Stimulated activated CD8-positive, alpha-beta memory T cell treated with anti-CD3 and anti-CD28 coated beads, Interleukin-12 subunit alpha, Interleukin-12 subunit beta, amount 100 ng/mL, for 24 hours (primary cell): ENCODE measurements around the gene POLE4.

ENCODE experiments used
- DNase-seq: peaks from one replicate; pipeline ENCODE4 v3.0.0-alpha.2; 2020; ENCODE audit errors: extremely low read depth

Gene POLE4

GRCh38 chr2:74985978-74986609 lies 27.7 kb downstream of the POLE4 start:
- DNase-seq: no peak

DNA sequence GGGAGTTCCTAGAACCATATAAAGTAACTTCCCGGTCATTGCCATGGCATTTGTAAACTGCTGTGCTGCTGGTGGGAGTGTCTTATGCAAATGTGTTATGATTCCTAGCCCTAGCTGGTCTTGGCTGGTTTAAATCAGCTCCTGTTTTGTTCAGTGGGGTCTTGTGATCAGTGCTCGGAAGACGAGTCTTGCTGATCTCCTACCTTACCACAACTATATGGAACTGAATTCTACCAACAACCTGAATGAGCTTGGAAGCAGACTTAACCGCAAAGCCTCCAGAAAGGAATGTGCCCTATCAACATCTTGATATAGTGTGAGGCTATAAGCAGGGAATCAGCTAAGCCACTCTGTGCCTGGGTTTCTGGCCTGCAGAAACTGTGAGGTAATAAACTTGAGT lies 33.5 kb downstream of the POLE4 start:
- no peak for DNase-seq

DNA sequence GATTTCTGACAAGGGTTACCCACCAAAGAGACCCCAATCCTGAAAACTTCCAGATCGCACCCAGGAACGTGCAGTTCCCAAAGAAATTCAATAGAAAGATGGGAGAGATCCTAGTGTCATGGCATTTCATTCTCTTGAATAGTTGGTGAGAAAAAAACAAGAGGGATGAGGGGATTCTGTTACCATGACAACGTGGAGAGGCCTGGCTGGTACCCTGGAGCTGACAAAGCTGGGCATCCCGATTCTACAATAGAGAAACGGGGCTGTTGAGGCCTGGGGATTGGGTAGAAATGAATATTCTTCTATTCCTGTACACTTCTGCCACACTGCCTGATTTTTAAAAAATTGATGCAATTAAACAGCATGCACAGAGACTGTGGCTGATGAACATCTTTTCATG lies 41.0 kb downstream of the POLE4 start:
- no peak for DNase-seq

GRCh38 chr2:75002007-75002406 lies 43.6 kb downstream of the POLE4 start:
- DNase-seq: no peak

DNA sequence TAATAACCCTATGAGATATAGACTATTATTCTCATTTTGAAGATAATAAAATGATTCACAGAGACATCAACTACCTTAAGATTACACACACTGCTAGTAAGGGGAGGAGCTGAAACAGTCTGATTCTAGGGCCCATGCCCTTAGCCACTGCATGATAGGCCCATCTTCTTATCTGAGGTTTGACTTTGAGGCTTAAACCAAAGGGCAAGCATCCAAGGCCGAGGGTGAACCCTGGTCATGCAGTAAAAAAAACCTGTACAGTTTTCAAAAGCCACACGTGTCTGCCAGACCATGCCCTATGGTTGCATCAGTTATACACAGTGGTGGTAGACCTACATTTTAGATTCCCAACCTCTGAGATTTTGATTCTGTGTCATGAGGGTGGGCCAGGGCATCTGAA lies 44.8 kb downstream of the POLE4 start:
- no peak for DNase-seq

DNA sequence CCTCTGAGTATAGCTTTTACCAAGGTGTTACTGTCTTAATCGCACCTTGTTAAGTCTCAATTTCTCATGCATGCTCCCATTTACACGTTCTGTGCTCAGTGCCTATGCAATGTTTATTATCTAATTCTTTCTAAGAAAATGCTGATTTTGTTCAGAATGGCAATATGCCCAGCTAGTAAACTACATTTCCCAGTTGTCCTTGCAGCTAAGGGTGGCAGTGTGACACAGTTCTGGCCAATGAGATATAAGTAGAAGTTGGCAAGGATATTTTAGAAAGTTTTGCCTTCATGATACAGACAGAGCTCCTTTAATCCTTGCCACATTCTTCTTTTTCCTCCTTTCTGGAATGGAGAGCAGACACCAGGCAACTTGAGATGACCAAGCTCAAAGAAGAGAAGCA lies 45.3 kb downstream of the POLE4 start:
- DNase-seq: no peak

DNA sequence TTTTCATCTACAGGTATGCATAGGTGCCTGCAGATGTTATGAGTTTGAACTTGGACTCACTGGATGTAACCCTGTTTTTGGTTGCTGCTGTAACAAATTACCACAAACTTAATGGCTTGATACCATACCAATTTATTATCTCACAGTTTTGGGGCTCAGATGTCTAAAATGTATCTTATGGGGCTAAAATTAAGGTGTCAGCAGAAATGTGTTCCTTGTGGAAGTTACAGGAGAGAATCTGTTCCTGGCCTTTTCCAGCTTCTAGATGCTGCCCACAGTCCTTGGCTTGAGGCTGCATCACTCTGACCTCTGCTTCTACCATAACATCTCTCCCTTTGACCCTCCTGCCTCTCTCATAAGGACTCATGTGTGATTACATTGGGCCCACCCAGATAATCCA lies 47.6 kb downstream of the POLE4 start:
- DNase-seq: no peak

- DNase-seq: no peak
Measured at GRCh38 chr2:75007061-75007460, 48.6 kb downstream of the POLE4 start.

DNA sequence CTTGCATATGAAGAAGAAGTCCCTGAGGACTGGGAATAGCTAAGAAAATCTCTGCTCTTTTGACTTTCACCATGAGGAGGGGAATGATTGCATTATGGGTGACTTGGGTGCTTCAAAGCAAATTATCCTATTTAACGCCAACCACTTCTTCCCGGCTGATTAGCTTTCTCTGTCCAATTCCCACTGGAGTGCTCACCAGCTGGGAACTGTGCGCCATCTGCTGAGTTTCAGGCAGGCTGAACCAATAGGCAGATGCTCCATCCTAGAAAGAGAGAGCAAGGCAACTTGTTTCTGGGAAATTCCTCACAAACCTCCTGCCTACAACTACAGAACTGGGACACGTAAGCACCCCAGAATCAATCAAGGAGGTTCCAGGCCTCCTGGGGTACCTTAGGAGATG lies 49.4 kb downstream of the POLE4 start:
- no peak for DNase-seq

DNA sequence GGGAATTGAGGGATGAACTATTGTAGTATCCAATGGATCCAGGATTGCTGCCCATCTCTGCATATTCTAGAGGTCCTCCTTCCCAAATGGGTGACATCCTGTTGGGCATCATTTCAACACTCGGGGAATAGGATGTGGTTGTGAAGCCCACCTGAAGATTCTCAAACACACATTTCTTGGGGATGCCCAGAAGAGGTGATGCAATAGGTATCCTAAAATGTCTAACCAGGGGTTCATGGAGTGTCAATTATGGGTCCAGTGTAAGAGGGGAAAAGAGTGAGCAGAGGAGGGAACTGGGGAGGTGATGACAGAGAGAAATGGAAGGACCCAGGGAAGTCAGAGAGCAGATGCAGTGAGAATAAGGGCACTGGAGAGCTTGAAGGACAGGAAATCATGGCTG lies 52.1 kb downstream of the POLE4 start:
- no peak for DNase-seq

- no peak for DNase-seq
Measured at GRCh38 chr2:75012080-75012479, 53.6 kb downstream of the POLE4 start.

DNA sequence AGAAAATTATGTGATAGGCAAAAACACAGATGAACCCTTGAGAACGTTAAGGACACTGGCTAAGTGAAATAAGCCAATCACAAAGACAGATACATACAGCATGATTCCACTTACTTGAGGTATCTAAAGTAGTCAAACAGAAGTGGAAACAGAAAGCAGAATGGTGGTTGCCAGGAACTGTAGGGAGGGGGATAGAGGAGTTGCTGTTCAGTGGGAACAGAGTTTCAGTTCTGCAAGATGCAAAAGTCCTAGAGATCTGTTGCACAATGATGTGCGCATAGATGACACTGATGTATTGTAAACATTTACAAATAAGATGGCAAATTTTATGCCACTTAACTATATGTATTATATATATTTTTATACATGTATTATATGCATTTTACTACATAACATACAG lies 59.7 kb downstream of the POLE4 start:
- no peak for DNase-seq
